ENCODE data around the gene GMPR2.
"Not testable (repeated sequence)": the region's sequence is repeated elsewhere in the genome, so short reads cannot be mapped to it uniquely, and the experiment has no call there.

GMPR2 gene

DNA sequence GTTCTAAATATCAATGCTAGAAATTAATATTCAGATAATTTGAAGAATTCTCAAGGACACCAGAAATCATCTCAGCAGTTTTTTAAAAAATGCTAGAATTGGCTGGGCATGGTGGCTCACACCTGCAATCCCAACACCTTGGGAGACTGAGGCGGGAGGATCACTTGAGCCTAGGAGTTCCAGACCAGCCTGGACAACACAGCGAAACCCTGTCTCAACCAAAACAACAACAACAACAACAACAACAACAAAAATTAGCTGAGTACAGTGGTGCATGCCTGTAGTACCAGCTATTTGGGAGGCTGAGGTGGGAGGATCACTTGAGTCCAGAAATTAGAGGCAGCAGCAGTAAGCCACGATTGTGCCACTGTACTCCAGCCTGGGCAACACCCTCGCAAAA is 13.6 kb upstream of the GMPR2 start:
- no peak overlapping the region for H3K4me3 ChIP-seq
- H3K36me3 ChIP-seq = peaks cover 3 to 7% (median 5%) of the 10 kb centered on the region in 3 donors
- peak in 1 of 2 donors; percentile 15 for DNase-seq
- intact Hi-C loops (cut with DNase I; ENCODE audit: low total_unique reads) = no loop called here
- no peaks in the 10 kb centered on the region for H3K9me3 ChIP-seq
- H3K4me1 ChIP-seq = peaks cover 0 to 17% (median 13%) of the 10 kb centered on the region in 4 donors
- no peak overlapping the region for H3K27ac ChIP-seq
- TF ChIP-seq, protein P1, sequence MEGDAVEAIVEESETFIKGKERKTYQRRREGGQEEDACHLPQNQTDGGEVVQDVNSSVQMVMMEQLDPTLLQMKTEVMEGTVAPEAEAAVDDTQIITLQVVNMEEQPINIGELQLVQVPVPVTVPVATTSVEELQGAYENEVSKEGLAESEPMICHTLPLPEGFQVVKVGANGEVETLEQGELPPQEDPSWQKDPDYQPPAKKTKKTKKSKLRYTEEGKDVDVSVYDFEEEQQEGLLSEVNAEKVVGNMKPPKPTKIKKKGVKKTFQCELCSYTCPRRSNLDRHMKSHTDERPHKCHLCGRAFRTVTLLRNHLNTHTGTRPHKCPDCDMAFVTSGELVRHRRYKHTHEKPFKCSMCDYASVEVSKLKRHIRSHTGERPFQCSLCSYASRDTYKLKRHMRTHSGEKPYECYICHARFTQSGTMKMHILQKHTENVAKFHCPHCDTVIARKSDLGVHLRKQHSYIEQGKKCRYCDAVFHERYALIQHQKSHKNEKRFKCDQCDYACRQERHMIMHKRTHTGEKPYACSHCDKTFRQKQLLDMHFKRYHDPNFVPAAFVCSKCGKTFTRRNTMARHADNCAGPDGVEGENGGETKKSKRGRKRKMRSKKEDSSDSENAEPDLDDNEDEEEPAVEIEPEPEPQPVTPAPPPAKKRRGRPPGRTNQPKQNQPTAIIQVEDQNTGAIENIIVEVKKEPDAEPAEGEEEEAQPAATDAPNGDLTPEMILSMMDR (IDR thresholded peaks at IDR 0.05) = no peak
- H3K27me3 ChIP-seq = no peaks in the 10 kb centered on the region

DNA sequence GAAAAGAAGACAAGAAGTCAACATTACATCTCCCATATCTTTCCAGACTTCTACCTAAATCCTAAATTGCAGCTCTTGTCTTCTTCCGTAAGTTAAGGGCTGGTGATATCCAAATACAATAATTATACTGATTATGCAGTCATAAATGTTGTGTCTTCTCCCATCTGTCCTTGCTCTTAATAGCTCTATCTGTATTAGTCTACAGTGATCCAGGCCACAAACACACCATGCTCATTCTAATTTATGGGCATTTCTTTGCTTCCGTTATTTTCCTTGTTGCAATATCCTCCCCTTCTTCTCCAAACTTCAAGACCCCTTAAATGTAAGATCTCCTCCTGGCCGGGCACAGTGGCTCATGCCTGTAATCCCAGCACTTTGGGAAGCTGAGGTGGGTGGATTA is 13.2 kb upstream of the GMPR2 start:
- Histone ChIP-seq H3K36me3 (peaks cover 3 to 7% (median 5%) of the 10 kb centered on the region in 3 donors), H3K27ac (no peak overlapping the region), H3K9me3 (no peaks in the 10 kb centered on the region), H3K27me3 (no peaks in the 10 kb centered on the region), H3K4me3 (no peak overlapping the region), H3K4me1 (peaks cover 0 to 12% (median 9%) of the 10 kb centered on the region in 4 donors)
- no peak for DNase-seq
- TF ChIP-seq, protein P1 (IDR thresholded peaks at IDR 0.05) = no peak
- intact Hi-C loops (cut with DNase I; ENCODE audit: low total_unique reads) = no loop called here

DNA sequence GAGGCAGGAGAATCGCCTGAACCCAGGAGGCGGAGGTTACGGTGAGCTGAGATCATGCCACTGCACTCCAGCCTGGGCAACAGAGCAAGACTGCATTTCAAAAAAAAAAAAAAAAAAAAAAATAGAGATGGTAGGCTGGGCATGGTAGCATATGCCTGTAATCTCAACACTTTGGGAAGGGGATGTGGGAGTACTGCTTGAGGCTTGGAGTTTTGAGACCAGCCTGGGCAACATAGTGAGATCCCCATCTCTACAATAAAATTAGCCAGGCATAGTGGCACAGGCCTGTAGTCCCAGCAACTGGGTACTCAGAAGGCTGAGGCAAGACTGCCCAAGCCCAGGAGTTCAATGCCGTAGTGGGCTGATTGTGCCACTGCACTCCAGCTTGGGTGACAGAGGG is 9.7 kb upstream of the GMPR2 start:
- intact Hi-C loops (cut with DNase I; ENCODE audit: low total_unique reads); H3K27ac ChIP-seq: not testable (repeated sequence)
- peak in 1 of 2 donors; percentile 13 for DNase-seq

DNA sequence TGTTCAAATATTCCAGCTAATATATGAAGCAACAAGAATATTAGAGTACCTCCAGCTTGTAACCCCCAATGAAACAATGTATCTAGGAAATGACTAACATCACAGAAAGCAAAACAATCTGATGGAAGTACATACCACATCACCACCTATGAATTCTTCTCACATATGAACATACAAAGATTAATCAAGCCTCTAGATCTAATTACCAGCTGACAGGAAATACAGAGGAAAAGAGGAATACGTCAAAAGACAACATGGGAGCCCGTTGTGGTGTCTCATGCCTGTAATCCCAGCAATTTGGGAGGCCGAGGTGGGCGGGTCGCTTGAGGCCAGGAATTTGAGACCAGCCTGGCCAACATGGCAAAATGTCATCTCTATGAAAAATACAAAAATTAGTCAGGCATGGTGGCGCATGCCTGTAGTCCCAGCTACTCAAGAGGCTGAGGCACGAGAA is 8.1 kb upstream of the GMPR2 start:
- peak in 1 of 2 donors; percentile 20 for DNase-seq
- intact Hi-C loops (cut with DNase I; ENCODE audit: low total_unique reads) = no loop called here
- no peaks in the 10 kb centered on the region for H3K27me3 ChIP-seq
- no peak overlapping the region for H3K4me3 ChIP-seq
- peaks cover 0 to 12% (median 11%) of the 10 kb centered on the region in 3 donors for H3K36me3 ChIP-seq
- H3K4me1 ChIP-seq = peaks cover 0 to 3% (median 0%) of the 10 kb centered on the region in 4 donors
- TF ChIP-seq, protein P1 (IDR thresholded peaks at IDR 0.05) = no peak
- no peaks in the 10 kb centered on the region for H3K9me3 ChIP-seq
- no peak overlapping the region for H3K27ac ChIP-seq

More for the DNA sequence above, 9.7 kb upstream of the GMPR2 start:
- H3K4me1 ChIP-seq, H3K27me3 ChIP-seq, H3K9me3 ChIP-seq, H3K4me3 ChIP-seq: not testable (repeated sequence)
- peaks cover 3 to 10% (median 4%) of the 10 kb centered on the region in 3 donors for H3K36me3 ChIP-seq

DNA sequence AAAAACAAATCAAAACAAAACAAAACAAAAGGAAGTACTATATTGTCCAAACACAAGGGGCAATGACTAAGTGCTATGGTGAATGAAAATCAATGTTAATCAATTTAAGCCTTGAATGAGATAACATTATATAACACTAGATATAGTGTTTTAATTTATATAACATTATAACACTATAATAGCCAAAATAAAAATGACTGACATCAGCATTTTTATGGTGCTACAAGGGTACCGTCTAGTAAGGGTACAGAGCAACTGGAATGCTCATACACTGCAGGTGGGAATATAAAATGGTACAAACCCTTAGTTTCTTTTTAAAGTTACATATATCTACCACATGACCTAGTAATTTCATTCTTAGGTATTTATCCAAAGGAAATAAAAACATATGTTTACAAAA is 6.3 kb upstream of the GMPR2 start:
- no peak overlapping the region for H3K4me3 ChIP-seq
- H3K4me1 ChIP-seq = peaks cover 0 to 13% (median 10%) of the 10 kb centered on the region in 4 donors
- DNase-seq = no peak
- H3K27me3 ChIP-seq = no peaks in the 10 kb centered on the region
- no peaks in the 10 kb centered on the region for H3K9me3 ChIP-seq
- no peak overlapping the region for H3K27ac ChIP-seq
- intact Hi-C loops (cut with DNase I; ENCODE audit: low total_unique reads) = no loop called here
- H3K36me3 ChIP-seq = peaks cover 0 to 12% (median 12%) of the 10 kb centered on the region in 3 donors
- TF ChIP-seq, protein P1 (IDR thresholded peaks at IDR 0.05) = no peak

DNA sequence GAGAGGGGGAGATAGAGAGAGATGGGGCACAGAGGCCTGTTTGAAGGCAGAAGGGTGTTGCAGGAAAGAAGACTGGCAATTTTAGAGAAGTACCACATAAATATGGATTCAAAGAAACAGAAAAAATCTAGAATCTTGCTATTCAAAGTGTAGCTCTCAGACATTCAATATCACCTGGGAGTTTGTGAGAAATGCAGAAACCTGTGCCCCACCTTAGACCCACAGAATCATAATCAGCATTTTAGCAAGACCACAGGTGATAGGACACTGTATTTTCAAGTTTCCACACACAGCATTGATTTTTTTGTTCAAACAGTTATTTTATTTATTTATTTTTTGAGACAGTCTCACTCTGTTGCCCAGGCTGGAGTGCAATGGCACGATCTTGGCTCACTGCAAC is 3.8 kb upstream of the GMPR2 start:
- Histone ChIP-seq H3K4me3 (no peak overlapping the region), H3K36me3 (peaks cover 0 to 12% (median 12%) of the 10 kb centered on the region in 3 donors), H3K9me3 (no peaks in the 10 kb centered on the region), H3K27me3 (no peaks in the 10 kb centered on the region), H3K27ac (no peak overlapping the region), H3K4me1 (peaks cover 0 to 25% (median 20%) of the 10 kb centered on the region in 4 donors)
- TF ChIP-seq, protein P1 (IDR thresholded peaks at IDR 0.05) = no peak
- intact Hi-C loops (cut with DNase I; ENCODE audit: low total_unique reads) = no loop called here
- no peak for DNase-seq
